AML-193 (cell line): Measurements from ENCODE around the gene DESI2.

Experiments
- DNase-seq, 2 experiments: peaks; one replicate each; lab custom pipeline; 2025; lab: John Stamatoyannopoulos, UW

DESI2 gene

GRCh38 chr1:244755673-244756072 is 102.7 kb downstream of the DESI2 start:
- DNase-seq: no peak

GRCh38 chr1:244757091-244757939 is 104.4 kb downstream of the DESI2 start:
- no peak for DNase-seq
